Sigmoid colon (tissue), 4 donors: ENCODE data around the gene DDO.

Experiments used
- CTCF ChIP-seq, 4 experiments: fragments of 450-650 bp in 3 of 4; fragments of 200-600 bp in 1 of 4; IDR thresholded peaks; one replicate each; pipeline ENCODE4 v1.5.1; 2016 to 2019; ENCODE audit warnings: antibody characterized with exemption in 4 of 4, mild to moderate bottlenecking in 3 of 4, moderate library complexity in 2 of 4
- POLR2A ChIP-seq, 2 donors: fragments of 450-650 bp; IDR thresholded peaks; one replicate each; pipeline ENCODE4 v1.6.1; 2016; ENCODE audit warnings: antibody characterized with exemption in 2 of 2, mild to moderate bottlenecking in 2 of 2, moderate library complexity in 2 of 2
- POLR2AphosphoS5 ChIP-seq, 4 donors: sonication (generic); formaldehyde crosslinking; IDR thresholded peaks; one replicate each; pipeline ENCODE4 v1.6.1; 2017; ENCODE audit warnings: antibody characterized with exemption in 4 of 4

- TF ChIP-seq POLR2A (IDR thresholded peaks at IDR 0.05) (no peak), CTCF (IDR thresholded peaks at IDR 0.05) (no peak), POLR2AphosphoS5 (IDR thresholded peaks at IDR 0.05) (no peak)
These were observed 70.3 kb downstream of the DDO start for GRCh38 chr6:110345025-110345424.
